GM18951 (cell line): ENCODE measurements around the gene C11orf91.
"Not testable (repeated sequence)": the region's sequence is repeated elsewhere in the genome, so short reads cannot be mapped to it uniquely, and the experiment has no call there.

ENCODE experiments used
- POLR2A ChIP-seq: IDR thresholded peaks from 4 replicates; pipeline ENCODE4 v1.6.1; 2011; ENCODE audit warnings: mild to moderate bottlenecking; ENCODE audit not compliant: insufficient read length, insufficient read depth; ENCODE audit errors: extremely low read depth
- in situ Hi-C: fragments of 300-500 bp; cut with MboI; formaldehyde crosslinking; loops from one replicate; pipeline ENCODE4 v1.12.0; 2022; ENCODE audit warnings: low sequenced_read_pairs, mixed read lengths, inconsistent platforms; ENCODE audit not compliant: unreplicated experiment

Gene C11orf91

GRCh38 chr11:33730716-33731115 lies 30.1 kb upstream of the C11orf91 start:
- TF ChIP-seq POLR2A: no peak
- in situ Hi-C loops: no loop called here

GRCh38 chr11:33729072-33729664 lies 28.5 kb upstream of the C11orf91 start:
- in situ Hi-C loops: not testable (repeated sequence)

GRCh38 chr11:33727539-33727938 lies 26.9 kb upstream of the C11orf91 start:
- in situ Hi-C loops: not testable (repeated sequence)

GRCh38 chr11:33725496-33725895 lies 24.9 kb upstream of the C11orf91 start:
- no peak for TF ChIP-seq POLR2A
- in situ Hi-C loops: no loop called here

GRCh38 chr11:33724644-33725035 lies 24.0 kb upstream of the C11orf91 start:
- TF ChIP-seq POLR2A: no peak
- in situ Hi-C loops: no loop called here

GRCh38 chr11:33723238-33723881 lies 22.7 kb upstream of the C11orf91 start:
- in situ Hi-C loops: no loop called here
- no peak for TF ChIP-seq POLR2A

GRCh38 chr11:33722590-33723234 lies 22.1 kb upstream of the C11orf91 start:
- no peak for TF ChIP-seq POLR2A
- in situ Hi-C loops: no loop called here

GRCh38 chr11:33721984-33722383 lies 21.4 kb upstream of the C11orf91 start:
- no peak for TF ChIP-seq POLR2A
- in situ Hi-C loops: no loop called here

GRCh38 chr11:33721426-33721825 lies 20.8 kb upstream of the C11orf91 start:
- no peak for TF ChIP-seq POLR2A
- in situ Hi-C loops: no loop called here

- no peak for TF ChIP-seq POLR2A
- in situ Hi-C loops: no loop called here
Observed at GRCh38 chr11:33719587-33719986, 19.0 kb upstream of the C11orf91 start.

- TF ChIP-seq POLR2A: no peak
- in situ Hi-C loops: no loop called here
Observed at GRCh38 chr11:33718440-33718839, 17.8 kb upstream of the C11orf91 start.

GRCh38 chr11:33716243-33716642 lies 15.6 kb upstream of the C11orf91 start:
- no peak for TF ChIP-seq POLR2A
- in situ Hi-C loops: no loop called here

- no peak for TF ChIP-seq POLR2A
- in situ Hi-C loops: no loop called here
Observed at GRCh38 chr11:33713856-33714398, 13.3 kb upstream of the C11orf91 start.
